GM23338 (cell line): ENCODE data around the gene HMG20B.
A peak's percentile ranks its signal among the peaks of the same experiment; 100 is the strongest.

Experiments
- CTCF ChIP-seq, 2 experiments: fragments of 200-600 bp in 1 of 2; sonication (generic) in 1 of 2; conservative IDR thresholded peaks; 2 replicates each; pipeline versions ENCODE4 v1.5.1 to v1.6.1; 2016 to 2017; ENCODE audit warnings: antibody characterized with exemption in 2 of 2, low read depth in 2 of 2, mild to moderate bottlenecking in 2 of 2, moderate library complexity in 1 of 2
- JUNB ChIP-seq: IDR thresholded peaks from one replicate; pipeline ENCODE4 v1.6.1; 2016; ENCODE audit warnings: antibody characterized with exemption; ENCODE audit not compliant: unreplicated experiment
- POLR2AphosphoS5 ChIP-seq: IDR thresholded peaks from 2 replicates; pipeline ENCODE4 v1.6.1; 2016; ENCODE audit warnings: antibody characterized with exemption, low read depth
- REST ChIP-seq: IDR thresholded peaks from one replicate; pipeline ENCODE4 v1.6.1; 2018; ENCODE audit warnings: antibody characterized with exemption; ENCODE audit not compliant: unreplicated experiment
- STAT1 ChIP-seq: IDR thresholded peaks from one replicate; pipeline ENCODE4 v1.6.1; 2016; ENCODE audit warnings: antibody characterized with exemption; ENCODE audit not compliant: unreplicated experiment
- ZNF114 ChIP-seq: fragments of 250-450 bp; sonication (Bioruptor Pico); IDR thresholded peaks from 2 replicates; pipeline ENCODE4 v1.5.0; 2020; ENCODE audit warnings: mild to moderate bottlenecking, moderate library complexity
- ZNF331 ChIP-seq: fragments of 250-450 bp; sonication (Bioruptor Pico); IDR thresholded peaks from 2 replicates; pipeline ENCODE4 v1.5.0; 2020; ENCODE audit warnings: low read depth, mild to moderate bottlenecking, moderate library complexity

- no peak for TF ChIP-seq CTCF (conservative IDR thresholded peaks at IDR 0.05; ENCODE audit: low read depth in 2 of 2)
- TF ChIP-seq POLR2AphosphoS5, result 0 out of 2 replicates have a peak, but pooled peaks have one; percentile 39
- no peak for TF ChIP-seq STAT1
- TF ChIP-seq ZNF114 (CRISPR knock-in tag), result no peak
- no peak for TF ChIP-seq ZNF331
- no peak for TF ChIP-seq REST
- no peak for TF ChIP-seq JUNB
Measured at GRCh38 chr19:3607303-3608078, 34.7 kb downstream of the HMG20B start.
